ENCODE results near the gene NR6A1.
"Not testable (repeated sequence)": the region's sequence is repeated elsewhere in the genome, so short reads cannot be mapped to it uniquely, and the experiment has no call there.

The NR6A1 gene

GRCh38 chr9:124758061-124758460 is 13.1 kb downstream of the NR6A1 start:
- DNase-seq: no peak

- no peak for DNase-seq
Observed at GRCh38 chr9:124757616-124758015, 13.5 kb downstream of the NR6A1 start.

GRCh38 chr9:124756011-124756410 is 15.1 kb downstream of the NR6A1 start:
- DNase-seq: no peak

- no peak for DNase-seq
Observed at GRCh38 chr9:124755061-124755460, 16.1 kb downstream of the NR6A1 start.

- no peak for DNase-seq
Observed at GRCh38 chr9:124754289-124754688, 16.8 kb downstream of the NR6A1 start.

GRCh38 chr9:124752967-124753366 is 18.1 kb downstream of the NR6A1 start:
- no peak for DNase-seq

GRCh38 chr9:124749781-124750180 is 21.3 kb downstream of the NR6A1 start:
- DNase-seq: no peak

- DNase-seq: no peak
Observed at GRCh38 chr9:124749284-124749683, 21.8 kb downstream of the NR6A1 start.

- DNase-seq: no peak
Observed at GRCh38 chr9:124747065-124747464, 24.0 kb downstream of the NR6A1 start.

- DNase-seq: no peak
Observed at GRCh38 chr9:124743686-124744348, 27.3 kb downstream of the NR6A1 start.

GRCh38 chr9:124742940-124743339 is 28.2 kb downstream of the NR6A1 start:
- DNase-seq: no peak

- DNase-seq: no peak
Observed at GRCh38 chr9:124741662-124742061, 29.4 kb downstream of the NR6A1 start.

- no peak for DNase-seq
Observed at GRCh38 chr9:124741149-124741548, 30.0 kb downstream of the NR6A1 start.

- no peak for DNase-seq
Observed at GRCh38 chr9:124739360-124739759, 31.8 kb downstream of the NR6A1 start.

GRCh38 chr9:124738075-124738474 is 33.0 kb downstream of the NR6A1 start:
- DNase-seq: not testable (repeated sequence)

GRCh38 chr9:124735121-124735520 is 36.0 kb downstream of the NR6A1 start:
- DNase-seq: no peak

- DNase-seq: not testable (repeated sequence)
Observed at GRCh38 chr9:124734741-124735083, 36.4 kb downstream of the NR6A1 start.

- DNase-seq: no peak
Observed at GRCh38 chr9:124733964-124734740, 37.0 kb downstream of the NR6A1 start.

- DNase-seq: no peak
Observed at GRCh38 chr9:124730772-124731171, 40.3 kb downstream of the NR6A1 start.

- no peak for DNase-seq
Observed at GRCh38 chr9:124726886-124727285, 44.2 kb downstream of the NR6A1 start.

- DNase-seq: no peak
Observed at GRCh38 chr9:124725068-124725452, 46.1 kb downstream of the NR6A1 start.

GRCh38 chr9:124724415-124725067 is 46.6 kb downstream of the NR6A1 start:
- DNase-seq: no peak

GRCh38 chr9:124723352-124723751 is 47.8 kb downstream of the NR6A1 start:
- DNase-seq: no peak

Measured in NCI-H1694 (cell line).